Activated CD8-positive, alpha-beta memory T cell treated with anti-CD3 and anti-CD28 coated beads, Interleukin-2, amount 50 U/mL, for 4 hours (primary cell): ENCODE results near the gene BRD4.

Experiments used
- DNase-seq: peaks from one replicate; pipeline ENCODE4 v3.0.0-alpha.2; 2020

The BRD4 gene

GRCh38 chr19:15187026-15188007 is 145.0 kb downstream of the BRD4 start:
- no peak for DNase-seq
